GM12878 (cell line): ENCODE measurements around the gene CMBL. TPM values are rescaled to one million over a fixed set of nuclear protein-coding genes. Genes with fewer than 3 reads are reported as not detected.

ENCODE experiments used
- ATAC-seq: fragments of 200-7000 bp; cut with Tn5 transposase; 3 replicates; pipeline ENCODE4 v1.9.1; 2020; ENCODE audit warnings: mild to moderate bottlenecking, moderate library complexity
- BruUV-seq: library from RNA; stranded (reverse); fragments of 400-500 nt; replicated peaks from 2 replicates; lab custom pipeline; 2021; lab: Mats Ljungman, UMichigan
- CTCF ChIA-PET: fragments of 300-600 bp; sonication (Branson Sonifier 250); formaldehyde crosslinking; extraction: SDS; loops from one replicate; lab custom pipeline; 2021; ENCODE audit warnings: inconsistent platforms; lab: Yijun Ruan, JAX
- POLR2A ChIA-PET: fragments of 350-600 bp; formaldehyde crosslinking; extraction: SDS; loops from one replicate; lab custom pipeline; 2021; ENCODE audit warnings: inconsistent platforms; lab: Charles Lee
- RAD21 ChIA-PET: fragments of 300-600 bp; sonication (Branson Sonifier 250); formaldehyde crosslinking; loops from one replicate; lab custom pipeline; 2023; ENCODE audit warnings: antibody characterized with exemption; ENCODE audit not compliant: unreplicated experiment; lab: Charles Lee
- SMC1A ChIA-PET: fragments of 300-600 bp; sonication (Branson Sonifier 250); formaldehyde crosslinking; loops from one replicate; lab custom pipeline; 2023; ENCODE audit not compliant: unreplicated experiment, uncharacterized antibody; lab: Charles Lee
- DNase-seq: peaks from one replicate; pipeline ENCODE4 v3.0.0-alpha.2; 2011; ENCODE audit warnings: low read depth, low spot score
- FAIRE-seq: peaks from 3 replicates; lab custom pipeline; 2011; peaks lifted over from hg19 to GRCh38; lab: Jason Lieb, UNC
- H2AFZ ChIP-seq: 2 replicates; pipeline ENCODE4 v1.6.0; 2011; ENCODE audit warnings: low read depth, low read length, control low read depth; ENCODE audit not compliant: control insufficient read depth
- H3K27ac ChIP-seq: 2 replicates; pipeline ENCODE4 v1.5.1; 2011; ENCODE audit warnings: control low read depth; ENCODE audit not compliant: control insufficient read depth, insufficient read depth
- H3K27me3 ChIP-seq, 2 experiments: replicated peaks in 1 of 2; 2 replicates each; pipeline versions ENCODE4 v1.6.0 to v1.6.1; 2011; ENCODE audit warnings: low read length in 1 of 2; ENCODE audit not compliant: control insufficient read depth in 2 of 2, insufficient read depth in 2 of 2
- H3K36me3 ChIP-seq, 2 experiments: 2 replicates each; pipeline ENCODE4 v1.5.1; 2011; ENCODE audit warnings: low read length in 1 of 2; ENCODE audit not compliant: control insufficient read depth in 2 of 2, insufficient read depth in 2 of 2
- H3K4me1 ChIP-seq: 2 replicates; pipeline ENCODE4 v1.6.1; 2011; ENCODE audit warnings: mild to moderate bottlenecking, low read length, moderate library complexity, mixed read lengths; ENCODE audit not compliant: control insufficient read depth, insufficient read depth
- H3K4me2 ChIP-seq: 2 replicates; pipeline ENCODE4 v1.6.0; 2011; ENCODE audit warnings: control low read depth; ENCODE audit not compliant: control insufficient read depth, insufficient read depth
- H3K4me3 ChIP-seq: fragments of 200-600 bp; sonication (generic); 2 replicates; pipeline ENCODE4 v1.5.1; 2016
- H3K79me2 ChIP-seq: 2 replicates; pipeline ENCODE4 v1.6.0; 2011; ENCODE audit warnings: low read length; ENCODE audit not compliant: control insufficient read depth, insufficient read depth
- H3K9ac ChIP-seq: 2 replicates; pipeline ENCODE4 v1.8.0; 2011; ENCODE audit warnings: low read length, control low read depth, mixed read lengths; ENCODE audit not compliant: control insufficient read depth, insufficient read depth
- H3K9me3 ChIP-seq: replicated peaks from 3 replicates; pipeline ENCODE4 v1.5.1; 2011; ENCODE audit warnings: mild to moderate bottlenecking, low read length; ENCODE audit not compliant: control insufficient read depth, insufficient read depth
- H4K20me1 ChIP-seq: 2 replicates; pipeline ENCODE4 v1.6.0; 2011; ENCODE audit not compliant: control insufficient read depth, insufficient read depth
- BMI1 ChIP-seq: fragments of 450-650 bp; IDR thresholded peaks from 2 replicates; pipeline ENCODE4 v1.6.1; 2016; ENCODE audit warnings: mild to moderate bottlenecking, moderate library complexity, borderline replicate concordance
- EP300 ChIP-seq, 2 experiments: fragments of 150-350 bp in 1 of 2; IDR thresholded peaks; 2 replicates each; pipeline ENCODE4 v1.6.1; 2011 to 2012; ENCODE audit warnings: low read depth in 2 of 2, low read length in 2 of 2, borderline replicate concordance in 1 of 2, improper control_type of control experiment in 1 of 2, inconsistent platforms in 1 of 2; ENCODE audit not compliant: control insufficient read depth in 1 of 2
- ETV6 ChIP-seq, 2 experiments: fragments of 450-650 bp in 1 of 2; IDR thresholded peaks in 1 of 2; conservative IDR thresholded peaks in 1 of 2; 2 replicates each; pipeline ENCODE4 v1.6.1; 2014; ENCODE audit warnings: antibody characterized with exemption in 1 of 2, borderline replicate concordance in 1 of 2, low read depth in 1 of 2, mild to moderate bottlenecking in 1 of 2, moderate library complexity in 1 of 2
- FOS ChIP-seq: IDR thresholded peaks from 3 replicates; pipeline ENCODE4 v1.6.1; 2011; ENCODE audit warnings: borderline replicate concordance; ENCODE audit not compliant: insufficient read length; ENCODE audit errors: extremely low read depth
- NFYA ChIP-seq: IDR thresholded peaks from 2 replicates; pipeline ENCODE4 v1.6.1; 2011; ENCODE audit warnings: low read depth, mild to moderate bottlenecking, low read length, improper control_type of control experiment, borderline replicate concordance
- POLR2AphosphoS5 ChIP-seq: IDR thresholded peaks from 2 replicates; pipeline ENCODE4 v1.6.1; 2011; ENCODE audit warnings: mild to moderate bottlenecking, low read length, inconsistent platforms
- POU2F2 ChIP-seq: IDR thresholded peaks from 3 replicates; pipeline ENCODE4 v1.6.1; 2011; ENCODE audit warnings: low read depth, mild to moderate bottlenecking, low read length, borderline replicate concordance
- SRF ChIP-seq, 2 experiments: IDR thresholded peaks; 2 replicates each; pipeline ENCODE4 v1.6.1; 2011; ENCODE audit warnings: low read depth in 2 of 2, low read length in 2 of 2, mild to moderate bottlenecking in 1 of 2, moderate library complexity in 1 of 2
- TCF12 ChIP-seq: IDR thresholded peaks from 2 replicates; pipeline ENCODE4 v1.6.1; 2011; ENCODE audit warnings: low read depth, mild to moderate bottlenecking, low read length
- ZZZ3 ChIP-seq: IDR thresholded peaks from 2 replicates; pipeline ENCODE4 v1.6.1; 2011; ENCODE audit warnings: low read depth; ENCODE audit not compliant: control insufficient read depth, insufficient read length
- WGBS: methylation state at CpG from one replicate; pipeline ENCODE4 v1.1.6; 2016; ENCODE audit warnings: low lambda C conversion rate; ENCODE audit not compliant: insufficient replicate concordance, insufficient coverage; ENCODE audit errors: missing lambda C conversion rate; 5-methylcytosine and 5-hydroxymethylcytosine counted together
- in situ Hi-C: fragments of 300-500 bp; cut with MboI; formaldehyde crosslinking; loops from 9 replicates; pipeline ENCODE4 v1.14.3; 2018; ENCODE audit warnings: mixed read lengths
- intact Hi-C: fragments of 100-400 bp; cut with micrococcal nuclease; formaldehyde crosslinking; loops from one replicate; pipeline ENCODE4 v1.14.2; 2022; ENCODE audit not compliant: unreplicated experiment
- polyA plus RNA-seq, 11 experiments: library from polyadenylated mRNA; depleted of rRNA in 4 of 11; unstranded in 6 of 11; stranded (reverse) in 5 of 11; fragments of >200 nt; fragmentation: Nextera tagmentation in 4 of 11; fragmentation: Illumina TruSeq in 1 of 11; extraction: Ambion mirVana in 4 of 11; extraction: Trizol in 1 of 11; gene quantifications; 1 replicate in 1 of 11; 2 replicates in 10 of 11; pipeline versions ENCODE4 v1.2.1 to v1.2.3, GENCODE V29; 2011 to 2016; ENCODE audit warnings: inconsistent platforms in 2 of 11, missing spikeins in 2 of 11, low read depth in 1 of 11
- total RNA-seq, 4 experiments: library from RNA; depleted of rRNA in 3 of 4; stranded (reverse); fragments of >200 nt in 3 of 4; fragmentation: Illumina TruSeq in 1 of 4; extraction: Trizol in 1 of 4; gene quantifications; 2 replicates each; pipeline versions ENCODE4 v1.2.1 to v1.2.3, GENCODE V29; 2013 to 2021
- TF ChIP-seq, protein P1 (sequence below): IDR thresholded peaks from 2 replicates; pipeline ENCODE4 v1.6.1; 2011; ENCODE audit warnings: low read depth, mild to moderate bottlenecking, low read length, moderate library complexity, borderline replicate concordance; ENCODE audit errors: extremely low read depth
- TF ChIP-seq, protein P2 (sequence below): fragments of 450-650 bp; formaldehyde crosslinking; IDR thresholded peaks from 2 replicates; pipeline ENCODE4 v1.4.0; 2020; ENCODE audit warnings: mild to moderate bottlenecking, moderate library complexity
- TF ChIP-seq, protein P3 (sequence below): fragments of 450-650 bp; IDR thresholded peaks from 2 replicates; pipeline ENCODE4 v1.6.1; 2018; ENCODE audit warnings: mild to moderate bottlenecking, low read depth, moderate library complexity; ENCODE audit not compliant: partially characterized antibody

The CMBL gene
- total and polyA plus RNA-seq, 10 of the 15 experiments (the other 5 are each of a cell fraction or from before 2014, with no cell fraction given), result 1.8 to 15.6 (median 7.5) TPM

DNA sequence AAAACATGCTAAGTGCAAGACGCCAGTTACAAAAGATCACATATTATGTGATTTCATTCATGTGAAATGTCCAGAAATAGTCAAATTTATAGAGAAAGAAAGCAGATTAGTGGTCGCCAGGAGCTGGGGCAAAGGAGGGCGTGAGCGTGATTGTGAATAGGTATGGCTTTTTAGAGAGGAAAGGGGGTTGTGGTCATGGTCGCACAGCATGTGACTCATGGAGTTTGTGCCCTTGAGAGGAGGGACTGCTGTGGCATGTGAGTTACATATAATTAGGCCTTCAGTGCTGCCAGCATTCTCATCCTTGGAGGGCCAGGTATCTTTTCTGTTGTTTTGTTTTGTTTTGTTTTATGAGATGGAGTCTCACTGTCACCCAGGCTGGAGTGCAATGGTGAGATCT lies 24.6 kb upstream of the CMBL start:
- ChIA-PET CTCF (no interaction called here), RAD21 (no interaction called here), POLR2A (no interaction called here), SMC1A (no interaction called here)
- Histone ChIP-seq H3K27me3 (peaks cover 0 to 10% of the 10 kb centered on the region in 2 experiments; a peak in 2 of 4 replicates), H3K4me2 (no peak overlapping the region), H3K9ac (no peak overlapping the region), H3K4me3 (no peak overlapping the region), H3K79me2 (no peaks in the 10 kb centered on the region), H3K27ac (no peak overlapping the region), H3K36me3 (no peaks in the 10 kb centered on the region), H3K4me1 (no peaks in the 10 kb centered on the region), H3K9me3 (no peaks in the 10 kb centered on the region), H2AFZ (no peak overlapping the region), H4K20me1 (no peaks in the 10 kb centered on the region)
- in situ Hi-C loops (no loop called here), intact Hi-C loops (no loop called here)
- no peak for FAIRE-seq
- TF ChIP-seq EP300 (IDR thresholded peaks at IDR 0.05; ENCODE audit: borderline replicate concordance in 1 of 2, control insufficient read depth in 1 of 2, low read depth in 2 of 2, low read length in 2 of 2), result no peak
- TF ChIP-seq, protein P1, sequence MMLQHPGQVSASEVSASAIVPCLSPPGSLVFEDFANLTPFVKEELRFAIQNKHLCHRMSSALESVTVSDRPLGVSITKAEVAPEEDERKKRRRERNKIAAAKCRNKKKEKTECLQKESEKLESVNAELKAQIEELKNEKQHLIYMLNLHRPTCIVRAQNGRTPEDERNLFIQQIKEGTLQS, result no peak
- no peak for TF ChIP-seq SRF (IDR thresholded peaks at IDR 0.05; ENCODE audit: low read depth in 2 of 2, low read length in 2 of 2)
- TF ChIP-seq NFYA, result no peak
- no peak for TF ChIP-seq BMI1
- TF ChIP-seq, protein P2, sequence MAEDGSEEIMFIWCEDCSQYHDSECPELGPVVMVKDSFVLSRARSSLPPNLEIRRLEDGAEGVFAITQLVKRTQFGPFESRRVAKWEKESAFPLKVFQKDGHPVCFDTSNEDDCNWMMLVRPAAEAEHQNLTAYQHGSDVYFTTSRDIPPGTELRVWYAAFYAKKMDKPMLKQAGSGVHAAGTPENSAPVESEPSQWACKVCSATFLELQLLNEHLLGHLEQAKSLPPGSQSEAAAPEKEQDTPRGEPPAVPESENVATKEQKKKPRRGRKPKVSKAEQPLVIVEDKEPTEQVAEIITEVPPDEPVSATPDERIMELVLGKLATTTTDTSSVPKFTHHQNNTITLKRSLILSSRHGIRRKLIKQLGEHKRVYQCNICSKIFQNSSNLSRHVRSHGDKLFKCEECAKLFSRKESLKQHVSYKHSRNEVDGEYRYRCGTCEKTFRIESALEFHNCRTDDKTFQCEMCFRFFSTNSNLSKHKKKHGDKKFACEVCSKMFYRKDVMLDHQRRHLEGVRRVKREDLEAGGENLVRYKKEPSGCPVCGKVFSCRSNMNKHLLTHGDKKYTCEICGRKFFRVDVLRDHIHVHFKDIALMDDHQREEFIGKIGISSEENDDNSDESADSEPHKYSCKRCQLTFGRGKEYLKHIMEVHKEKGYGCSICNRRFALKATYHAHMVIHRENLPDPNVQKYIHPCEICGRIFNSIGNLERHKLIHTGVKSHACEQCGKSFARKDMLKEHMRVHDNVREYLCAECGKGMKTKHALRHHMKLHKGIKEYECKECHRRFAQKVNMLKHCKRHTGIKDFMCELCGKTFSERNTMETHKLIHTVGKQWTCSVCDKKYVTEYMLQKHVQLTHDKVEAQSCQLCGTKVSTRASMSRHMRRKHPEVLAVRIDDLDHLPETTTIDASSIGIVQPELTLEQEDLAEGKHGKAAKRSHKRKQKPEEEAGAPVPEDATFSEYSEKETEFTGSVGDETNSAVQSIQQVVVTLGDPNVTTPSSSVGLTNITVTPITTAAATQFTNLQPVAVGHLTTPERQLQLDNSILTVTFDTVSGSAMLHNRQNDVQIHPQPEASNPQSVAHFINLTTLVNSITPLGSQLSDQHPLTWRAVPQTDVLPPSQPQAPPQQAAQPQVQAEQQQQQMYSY (CRISPR knock-in tag), result no peak
- TF ChIP-seq POU2F2, result no peak
- TF ChIP-seq ETV6 (conservative IDR thresholded peaks at IDR 0.05 in 1 of 2, IDR thresholded peaks at IDR 0.05 in 1 of 2; ENCODE audit: borderline replicate concordance in 1 of 2, low read depth in 1 of 2), result no peak
- TF ChIP-seq FOS, result no peak
- TF ChIP-seq ZZZ3, result no peak
- TF ChIP-seq, protein P3, sequence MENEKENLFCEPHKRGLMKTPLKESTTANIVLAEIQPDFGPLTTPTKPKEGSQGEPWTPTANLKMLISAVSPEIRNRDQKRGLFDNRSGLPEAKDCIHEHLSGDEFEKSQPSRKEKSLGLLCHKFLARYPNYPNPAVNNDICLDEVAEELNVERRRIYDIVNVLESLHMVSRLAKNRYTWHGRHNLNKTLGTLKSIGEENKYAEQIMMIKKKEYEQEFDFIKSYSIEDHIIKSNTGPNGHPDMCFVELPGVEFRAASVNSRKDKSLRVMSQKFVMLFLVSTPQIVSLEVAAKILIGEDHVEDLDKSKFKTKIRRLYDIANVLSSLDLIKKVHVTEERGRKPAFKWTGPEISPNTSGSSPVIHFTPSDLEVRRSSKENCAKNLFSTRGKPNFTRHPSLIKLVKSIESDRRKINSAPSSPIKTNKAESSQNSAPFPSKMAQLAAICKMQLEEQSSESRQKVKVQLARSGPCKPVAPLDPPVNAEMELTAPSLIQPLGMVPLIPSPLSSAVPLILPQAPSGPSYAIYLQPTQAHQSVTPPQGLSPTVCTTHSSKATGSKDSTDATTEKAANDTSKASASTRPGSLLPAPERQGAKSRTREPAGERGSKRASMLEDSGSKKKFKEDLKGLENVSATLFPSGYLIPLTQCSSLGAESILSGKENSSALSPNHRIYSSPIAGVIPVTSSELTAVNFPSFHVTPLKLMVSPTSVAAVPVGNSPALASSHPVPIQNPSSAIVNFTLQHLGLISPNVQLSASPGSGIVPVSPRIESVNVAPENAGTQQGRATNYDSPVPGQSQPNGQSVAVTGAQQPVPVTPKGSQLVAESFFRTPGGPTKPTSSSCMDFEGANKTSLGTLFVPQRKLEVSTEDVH, result no peak
- no peak for TF ChIP-seq TCF12
- TF ChIP-seq POLR2AphosphoS5, result no peak
- WGBS, result 74% methylated on average over 5 of the region's 5 CpGs
- no peak for DNase-seq
- ATAC-seq, result no peak
- BruUV-seq, result no TSS peak
